Cardiac septum (tissue), 1 donor: ENCODE results near the gene RUFY3. TPM values are rescaled to one million over a fixed set of nuclear protein-coding genes. Genes with fewer than 3 reads are reported as not detected.
"Not testable (repeated sequence)": the region's sequence is repeated elsewhere in the genome, so short reads cannot be mapped to it uniquely, and the experiment has no call there.

Experiments used
- DNase-seq: peaks from one replicate; pipeline ENCODE4 v3.0.0-alpha.2; 2020; ENCODE audit warnings: low spot score
- intact Hi-C: fragments of 100-400 bp; cut with DNase I; formaldehyde crosslinking; loops from one replicate; pipeline ENCODE4 v1.14.0; 2022
- total RNA-seq: library from RNA; stranded (reverse); fragmentation: NEBNext Ultra II Directional; extraction: Animal tissue kit (Norgen Biotek cat#: 25700); gene quantifications from one replicate; pipeline ENCODE4 v1.2.1, GENCODE V29; 2021
- donor health status: DM: no; HTN: no; CAD: no.

RUFY3 gene
- total RNA-seq, 1 donor from 2014 or later: 26.1 TPM

GRCh38 chr4:70704215-70704930 is 17.4 kb upstream of the RUFY3 start:
- DNase-seq: peak; percentile 90
- intact Hi-C loops: loop anchor here (1.0 to 2.0 kb wide), 3 partner anchors 16 to 198 kb away; partner anchors contain the start of genes GRSF1, MOB1B and UTP3

GRCh38 chr4:70704931-70705182 is 16.9 kb upstream of the RUFY3 start:
- intact Hi-C loops: loop anchor here (1.0 to 2.0 kb wide), 3 partner anchors 17 to 198 kb away; partner anchors contain the start of genes GRSF1, MOB1B and UTP3
- DNase-seq: no peak

- intact Hi-C loops: loop anchor here (2.0 kb wide), 2 partner anchors 133 to 197 kb away; partner anchors contain the start of genes GRSF1 and MOB1B
- DNase-seq: peak; percentile 91
Observed at GRCh38 chr4:70705183-70706043, 16.4 kb upstream of the RUFY3 start.

GRCh38 chr4:70706044-70706461 is 15.7 kb upstream of the RUFY3 start:
- no peak for DNase-seq
- intact Hi-C loops: no loop called here

GRCh38 chr4:70706516-70706915 is 15.2 kb upstream of the RUFY3 start:
- intact Hi-C loops: no loop called here
- DNase-seq: no peak

- DNase-seq: no peak
- intact Hi-C loops: no loop called here
Observed at GRCh38 chr4:70709611-70710205, 12.1 kb upstream of the RUFY3 start.

- intact Hi-C loops: no loop called here
- no peak for DNase-seq
Observed at GRCh38 chr4:70711599-70711998, 10.2 kb upstream of the RUFY3 start.

GRCh38 chr4:70712150-70712549 is 9.6 kb upstream of the RUFY3 start:
- intact Hi-C loops: no loop called here

GRCh38 chr4:70712604-70713452 is 8.9 kb upstream of the RUFY3 start:
- intact Hi-C loops: no loop called here
- no peak for DNase-seq

More at GRCh38 chr4:70712150-70712549, 9.6 kb upstream of the RUFY3 start:
- no peak for DNase-seq

- intact Hi-C loops: no loop called here
- no peak for DNase-seq
Observed at GRCh38 chr4:70713453-70714078, 8.2 kb upstream of the RUFY3 start.

- no peak for DNase-seq
- intact Hi-C loops: no loop called here
Observed at GRCh38 chr4:70714079-70714887, 7.5 kb upstream of the RUFY3 start.

- intact Hi-C loops: no loop called here
- no peak for DNase-seq
Observed at GRCh38 chr4:70715097-70715496, 6.7 kb upstream of the RUFY3 start.

- DNase-seq: no peak
- intact Hi-C loops: no loop called here
Observed at GRCh38 chr4:70718811-70719604, 2.8 kb upstream of the RUFY3 start.

GRCh38 chr4:70722199-70722791 is 531 bp downstream of the RUFY3 start:
- no peak for DNase-seq
- intact Hi-C loops: no loop called here

GRCh38 chr4:70724463-70724862 is 2.7 kb downstream of the RUFY3 start:
- intact Hi-C loops: no loop called here
- DNase-seq: no peak

GRCh38 chr4:70725633-70726032 is 3.9 kb downstream of the RUFY3 start:
- intact Hi-C loops: no loop called here

GRCh38 chr4:70726515-70726914 is 4.8 kb downstream of the RUFY3 start:
- DNase-seq, intact Hi-C loops: not testable (repeated sequence)

More at GRCh38 chr4:70725633-70726032, 3.9 kb downstream of the RUFY3 start:
- DNase-seq: no peak
